SK-N-SH (cell line): ENCODE data around the gene ELMOD1. TPM values are rescaled to one million over a fixed set of nuclear protein-coding genes. Genes with fewer than 3 reads are reported as not detected.
A peak's percentile ranks its signal among the peaks of the same experiment; 100 is the strongest.
"Not testable (repeated sequence)": the region's sequence is repeated elsewhere in the genome, so short reads cannot be mapped to it uniquely, and the experiment has no call there.

ENCODE experiments used
- CTCF ChIA-PET: fragments of 300-600, 350-600 bp; formaldehyde crosslinking; extraction: SDS; loops from one replicate; lab custom pipeline; 2021; lab: Yijun Ruan, JAX
- POLR2A ChIA-PET: fragments of 350-600 bp; sonication (Branson Sonifier 250); formaldehyde crosslinking; extraction: SDS; loops from one replicate; lab custom pipeline; 2020; ENCODE audit warnings: antibody characterized with exemption, inconsistent platforms; lab: Yijun Ruan, JAX
- DNase-seq: peaks from one replicate; pipeline ENCODE4 v3.0.0; 2012
- H2AFZ ChIP-seq: fragments of 200-600 bp; sonication (generic); 2 replicates; pipeline ENCODE4 v1.8.1; 2016; ENCODE audit warnings: antibody characterized with exemption, mild to moderate bottlenecking, low read depth
- H3F3A ChIP-seq: fragments of 200-600 bp; sonication (generic); replicated peaks from 2 replicates; pipeline ENCODE3; 2016; ENCODE audit warnings: antibody characterized with exemption, mild to moderate bottlenecking; ENCODE audit not compliant: insufficient read depth
- H3K27ac ChIP-seq, 2 experiments: fragments of 200-500 bp in 1 of 2; fragments of 200-600 bp in 1 of 2; sonication (Bioruptor generic) in 1 of 2; sonication (generic), shearing (Covaris generic) in 1 of 2; 2 replicates each; pipeline versions ENCODE4 v1.5.1 to v1.6.1; 2014 to 2016; ENCODE audit warnings: low read depth in 2 of 2, inconsistent platforms in 1 of 2, low read length in 1 of 2, mild to moderate bottlenecking in 1 of 2, mixed read lengths in 1 of 2
- H3K27me3 ChIP-seq: fragments of 200-600 bp; sonication (generic), shearing (Covaris generic); 2 replicates; pipeline ENCODE4 v1.6.1; 2016; ENCODE audit warnings: mixed run types; ENCODE audit not compliant: insufficient read depth
- H3K36me3 ChIP-seq, 2 experiments: fragments of 200-500 bp in 1 of 2; fragments of 200-600 bp in 1 of 2; sonication (Bioruptor generic) in 1 of 2; sonication (generic) in 1 of 2; replicated peaks in 1 of 2; 2 replicates each; pipeline versions ENCODE3 to v1.5.1; 2014 to 2016; ENCODE audit warnings: low read length in 1 of 2, mild to moderate bottlenecking in 1 of 2; ENCODE audit not compliant: insufficient read depth in 2 of 2, control insufficient read depth in 1 of 2
- H3K4me1 ChIP-seq, 2 experiments: fragments of 200-500 bp in 1 of 2; fragments of 200-600 bp in 1 of 2; sonication (Bioruptor generic) in 1 of 2; sonication (generic), shearing (Covaris generic) in 1 of 2; 2 replicates each; pipeline versions ENCODE4 v1.5.1 to v1.6.1; 2014 to 2016; ENCODE audit warnings: low read depth in 1 of 2, low read length in 1 of 2, mixed run types in 1 of 2; ENCODE audit not compliant: insufficient read depth in 2 of 2, control insufficient read depth in 1 of 2
- H3K4me2 ChIP-seq: fragments of 200-600 bp; sonication (generic), shearing (Covaris generic); 2 replicates; pipeline ENCODE4 v1.6.1; 2017; ENCODE audit warnings: mixed run types
- H3K4me3 ChIP-seq, 2 experiments: fragments of 200-500 bp in 1 of 2; fragments of 200-600 bp in 1 of 2; sonication (Bioruptor generic) in 1 of 2; sonication (generic), shearing (Covaris generic) in 1 of 2; 2 replicates each; pipeline versions ENCODE4 v1.5.1 to v1.8.1; 2014 to 2016; ENCODE audit warnings: low read depth in 2 of 2, inconsistent platforms in 1 of 2, low read length in 1 of 2, mild to moderate bottlenecking in 1 of 2, mixed read lengths in 1 of 2, moderate library complexity in 1 of 2
- H3K79me2 ChIP-seq: fragments of 200-600 bp; sonication (generic); 2 replicates; pipeline ENCODE4 v1.8.1; 2017; ENCODE audit warnings: mild to moderate bottlenecking; ENCODE audit not compliant: insufficient read depth
- H3K9ac ChIP-seq: fragments of 200-600 bp; sonication (generic); 2 replicates; pipeline ENCODE4 v1.6.1; 2017; ENCODE audit warnings: mixed run types
- H3K9me2 ChIP-seq: fragments of 200-600 bp; sonication (generic); 2 replicates; pipeline ENCODE4 v1.6.1; 2017; ENCODE audit warnings: mixed run types
- H3K9me3 ChIP-seq: fragments of 200-600 bp; sonication (generic); 2 replicates; pipeline ENCODE4 v1.6.1; 2017; ENCODE audit warnings: mixed run types, mild to moderate bottlenecking, moderate library complexity
- H4K20me1 ChIP-seq: fragments of 200-600 bp; sonication (generic); 2 replicates; pipeline ENCODE4 v1.6.1; 2017; ENCODE audit warnings: mild to moderate bottlenecking, mixed run types; ENCODE audit not compliant: insufficient read depth
- CHD2 ChIP-seq: fragments of 150-350 bp; IDR thresholded peaks from 2 replicates; pipeline ENCODE4 v1.6.1; 2018; ENCODE audit warnings: low read length; ENCODE audit not compliant: partially characterized antibody
- ELF1 ChIP-seq: IDR thresholded peaks from 2 replicates; pipeline ENCODE4 v1.4.0; 2012
- EZH2phosphoT487 ChIP-seq: fragments of 200-600 bp; sonication (generic); IDR thresholded peaks from 2 replicates; pipeline ENCODE4 v1.6.1; 2017; ENCODE audit warnings: low read depth, mixed run types, mild to moderate bottlenecking, antibody characterized with exemption, moderate library complexity, borderline replicate concordance
- FOXJ3 ChIP-seq: sonication (generic); formaldehyde crosslinking; IDR thresholded peaks from 2 replicates; pipeline ENCODE4 v1.5.1; 2020; ENCODE audit warnings: mild to moderate bottlenecking, missing genetic modification reagents
- FOXM1 ChIP-seq: IDR thresholded peaks from 2 replicates; pipeline ENCODE4 v1.4.0; 2012; ENCODE audit warnings: low read depth, mild to moderate bottlenecking
- IRF3 ChIP-seq: fragments of 150-350 bp; IDR thresholded peaks from 2 replicates; pipeline ENCODE4 v1.6.1; 2016; ENCODE audit warnings: mild to moderate bottlenecking, low read depth, low read length
- JUND ChIP-seq: IDR thresholded peaks from 2 replicates; pipeline ENCODE4 v1.4.0; 2012
- MEF2A ChIP-seq: IDR thresholded peaks from 2 replicates; pipeline ENCODE4 v1.4.0; 2012; ENCODE audit warnings: low read depth, borderline replicate concordance
- NFIC ChIP-seq: IDR thresholded peaks from 2 replicates; pipeline ENCODE4 v1.4.0; 2012; ENCODE audit warnings: borderline replicate concordance
- SIN3A ChIP-seq: IDR thresholded peaks from 2 replicates; pipeline ENCODE4 v1.6.1; 2012; ENCODE audit warnings: low read depth, mild to moderate bottlenecking, low read length, moderate library complexity, borderline replicate concordance
- TCF12 ChIP-seq: IDR thresholded peaks from 2 replicates; pipeline ENCODE4 v1.4.0; 2012
- TEAD4 ChIP-seq: IDR thresholded peaks from 2 replicates; pipeline ENCODE4 v1.4.0; 2012; ENCODE audit warnings: mild to moderate bottlenecking, borderline replicate concordance; ENCODE audit not compliant: insufficient read depth
- USF1 ChIP-seq: IDR thresholded peaks from 2 replicates; pipeline ENCODE4 v1.4.0; 2012; ENCODE audit warnings: low read depth, borderline replicate concordance
- ZBTB33 ChIP-seq: IDR thresholded peaks from 2 replicates; pipeline ENCODE4 v1.4.0; 2012; ENCODE audit warnings: low read depth, borderline replicate concordance
- WGBS: methylation state at CpG from one replicate; pipeline ENCODE4 v1.1.6; 2017; ENCODE audit warnings: low lambda C conversion rate; 5-methylcytosine and 5-hydroxymethylcytosine counted together
- polyA plus RNA-seq, 3 experiments: library from polyadenylated mRNA; depleted of rRNA; stranded (reverse); fragments of >200 nt; gene quantifications; 2 replicates each; pipeline ENCODE4 v1.2.3, GENCODE V29; 2012

The ELMOD1 gene
- polyA plus RNA-seq, 1 of the 3 experiments (the other 2 are of a cell fraction): not detected

GRCh38 chr11:107565955-107566501 lies 24.9 kb upstream of the ELMOD1 start:
- H3K36me3 ChIP-seq, POLR2A ChIA-PET, H3K9me2 ChIP-seq, H3K9me3 ChIP-seq, H3K27me3 ChIP-seq, DNase-seq, H4K20me1 ChIP-seq: not testable (repeated sequence)
- H3K4me1 ChIP-seq: peaks cover 31 to 46% of the 10 kb centered on the region in 2 experiments
- WGBS: 58% methylated on average over 9 of the region's 9 CpGs
- H2AFZ ChIP-seq: peak overlapping the region; percentile 99
- H3K4me3 ChIP-seq: peak overlapping the region; percentile 86 to 95
- CTCF ChIA-PET: interaction anchor here (1.4 to 8.6 kb wide), 7 partner anchors 10 to 205 kb away, joined by 5 to 110 read pairs (median 19); no protein-coding TSS in a partner anchor
- peaks cover 18% of the 10 kb centered on the region; the same call in 1 of the 2 replicates for H3K79me2 ChIP-seq
- H3K9ac ChIP-seq: peak overlapping the region; percentile 70
- H3F3A ChIP-seq: peaks cover 38% of the 10 kb centered on the region
- peak overlapping the region; percentile 77 for H3K4me2 ChIP-seq
- peak overlapping the region; percentile 73 to 87 for H3K27ac ChIP-seq

GRCh38 chr11:107566569-107566968 lies 24.4 kb upstream of the ELMOD1 start:
- Histone ChIP-seq H3K79me2 (peaks cover 18% of the 10 kb centered on the region; the same call in 1 of the 2 replicates), H3K4me1 (peaks cover 31 to 46% of the 10 kb centered on the region in 2 experiments), H3K4me3 (no peak overlapping the region), H3K27ac (peak overlapping the region in 1 of 2 experiments; percentile 48; a peak in 1 of 4 replicates), H3K36me3 (no peaks in the 10 kb centered on the region)
- WGBS: 93% methylated on average over 2 of the region's 2 CpGs
- TF ChIP-seq MEF2A (no peak), TEAD4 (no peak), JUND (no peak), ELF1 (no peak), IRF3 (no peak), NFIC (no peak), FOXM1 (no peak), FOXJ3 (no peak), CHD2 (no peak), SIN3A (no peak), EZH2phosphoT487 (no peak), ZBTB33 (no peak), USF1 (no peak), TCF12 (no peak)
- TF ChIP-seq, all 33 proteins: peak for 0
- POLR2A ChIA-PET: no interaction called here
- H3F3A ChIP-seq: peaks cover 35% of the 10 kb centered on the region
- H3K9me3 ChIP-seq: no peaks in the 10 kb centered on the region
- H4K20me1 ChIP-seq: no peaks in the 10 kb centered on the region
- CTCF ChIA-PET: interaction anchor here (1.4 to 8.6 kb wide), 4 partner anchors 10 to 115 kb away, joined by 5 to 110 read pairs (median 6); no protein-coding TSS in a partner anchor
- H3K9me2 ChIP-seq: no peaks in the 10 kb centered on the region
- no peak for DNase-seq
- no peak overlapping the region for H3K9ac ChIP-seq
- no peaks in the 10 kb centered on the region for H3K27me3 ChIP-seq
- no peak overlapping the region for H2AFZ ChIP-seq
- peak overlapping the region; percentile 77; the same call in 1 of the 2 replicates for H3K4me2 ChIP-seq
